ENCODE results near the gene TMEM156. TPM values are rescaled to one million over a fixed set of nuclear protein-coding genes. Genes with fewer than 3 reads are reported as not detected.

The TMEM156 gene
- polyA plus RNA-seq, 1 donor (not counting 4 experiments of a cell fraction or from before 2014, with no cell fraction given) = 0.68 TPM

- FAIRE-seq = no peak
- H3K36me3 ChIP-seq (ENCODE audit: control insufficient read depth in 2 of 2, extremely low read depth in 1 of 2, insufficient read depth in 2 of 2, low read length in 2 of 2) = peaks cover 0 to 14% of the 10 kb centered on the region in 2 experiments
These were observed 111.5 kb downstream of the TMEM156 start for GRCh38 chr4:38920677-38921076.

DNA sequence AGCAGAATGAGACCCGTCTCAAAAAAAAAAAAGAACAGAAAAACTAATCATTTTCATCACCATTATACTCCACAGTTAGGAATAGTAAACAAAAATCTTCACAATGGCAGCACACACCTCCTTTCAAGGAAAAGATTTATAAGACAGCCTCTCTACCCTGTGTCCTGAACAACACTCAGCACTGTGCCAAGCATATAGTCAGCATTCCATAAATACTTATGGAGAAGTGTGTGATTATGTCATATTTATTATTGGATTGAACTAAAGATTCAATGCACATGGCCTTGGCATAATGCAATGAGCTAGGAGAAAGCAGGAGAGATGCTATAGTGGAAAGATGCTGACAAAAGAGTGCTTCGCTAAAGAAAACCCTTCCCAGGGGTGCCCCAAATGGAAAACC is 112.0 kb downstream of the TMEM156 start:
- Histone ChIP-seq H3K27me3 (ENCODE audit: control insufficient read depth, extremely low read depth, insufficient read depth, low read length) (no peaks in the 10 kb centered on the region), H3K9me3 (ENCODE audit: control insufficient read depth, low read depth, low read length) (no peaks in the 10 kb centered on the region), H3K4me3 (ENCODE audit: control insufficient read depth in 2 of 3, extremely low read depth in 1 of 3, insufficient read depth in 2 of 3, low read depth in 1 of 3, low read length in 3 of 3) (no peak overlapping the region), H4K20me1 (ENCODE audit: control insufficient read depth, extremely low read depth, insufficient read depth, low read length) (no peaks in the 10 kb centered on the region), H3K9ac (ENCODE audit: control insufficient read depth, extremely low read depth, insufficient read depth, low read length) (no peak overlapping the region), H3K4me2 (ENCODE audit: control insufficient read depth, extremely low read depth, insufficient read depth, low read depth, low read length) (no peak overlapping the region), H3K36me3 (ENCODE audit: control insufficient read depth in 2 of 2, extremely low read depth in 1 of 2, insufficient read depth in 2 of 2, low read length in 2 of 2) (peaks cover 0 to 14% of the 10 kb centered on the region in 2 experiments), H3K79me2 (ENCODE audit: control insufficient read depth, insufficient read depth, low read length) (no peaks in the 10 kb centered on the region), H2AFZ (ENCODE audit: control insufficient read depth, low read length) (no peak overlapping the region), H3K4me1 (ENCODE audit: control insufficient read depth, extremely low read depth, insufficient read depth, low read length) (no peaks in the 10 kb centered on the region), H3K9me1 (ENCODE audit: control insufficient read depth, extremely low read depth, insufficient read depth, low read length) (no peaks in the 10 kb centered on the region), H3K27ac (ENCODE audit: control insufficient read depth, insufficient read depth, low read length) (no peak overlapping the region)
- TF ChIP-seq, protein P1, sequence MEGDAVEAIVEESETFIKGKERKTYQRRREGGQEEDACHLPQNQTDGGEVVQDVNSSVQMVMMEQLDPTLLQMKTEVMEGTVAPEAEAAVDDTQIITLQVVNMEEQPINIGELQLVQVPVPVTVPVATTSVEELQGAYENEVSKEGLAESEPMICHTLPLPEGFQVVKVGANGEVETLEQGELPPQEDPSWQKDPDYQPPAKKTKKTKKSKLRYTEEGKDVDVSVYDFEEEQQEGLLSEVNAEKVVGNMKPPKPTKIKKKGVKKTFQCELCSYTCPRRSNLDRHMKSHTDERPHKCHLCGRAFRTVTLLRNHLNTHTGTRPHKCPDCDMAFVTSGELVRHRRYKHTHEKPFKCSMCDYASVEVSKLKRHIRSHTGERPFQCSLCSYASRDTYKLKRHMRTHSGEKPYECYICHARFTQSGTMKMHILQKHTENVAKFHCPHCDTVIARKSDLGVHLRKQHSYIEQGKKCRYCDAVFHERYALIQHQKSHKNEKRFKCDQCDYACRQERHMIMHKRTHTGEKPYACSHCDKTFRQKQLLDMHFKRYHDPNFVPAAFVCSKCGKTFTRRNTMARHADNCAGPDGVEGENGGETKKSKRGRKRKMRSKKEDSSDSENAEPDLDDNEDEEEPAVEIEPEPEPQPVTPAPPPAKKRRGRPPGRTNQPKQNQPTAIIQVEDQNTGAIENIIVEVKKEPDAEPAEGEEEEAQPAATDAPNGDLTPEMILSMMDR (optimal IDR thresholded peaks at IDR 0.05 in 1 of 3, IDR thresholded peaks at IDR 0.05 in 1 of 3, conservative IDR thresholded peaks at IDR 0.05 in 1 of 3; ENCODE audit: extremely low read depth in 1 of 3, insufficient read depth in 2 of 3, low read length in 3 of 3) = no peak
- no peak for TF ChIP-seq EZH2 (IDR thresholded peaks at IDR 0.05; ENCODE audit: low read length)
- no peak for FAIRE-seq
- no peak for DNase-seq (ENCODE audit: low read depth, low spot score)
- dilution Hi-C loops (cut with MboI; ENCODE audit: extremely low pct_ligation_motif_present, low sequenced_read_pairs) = no loop called here

More at GRCh38 chr4:38920677-38921076, 111.5 kb downstream of the TMEM156 start:
- TF ChIP-seq, protein P1 (optimal IDR thresholded peaks at IDR 0.05 in 1 of 3, IDR thresholded peaks at IDR 0.05 in 1 of 3, conservative IDR thresholded peaks at IDR 0.05 in 1 of 3; ENCODE audit: extremely low read depth in 1 of 3, insufficient read depth in 2 of 3, low read length in 3 of 3) = no peak
- no peak for TF ChIP-seq EZH2 (IDR thresholded peaks at IDR 0.05; ENCODE audit: low read length)
- dilution Hi-C loops (cut with MboI; ENCODE audit: extremely low pct_ligation_motif_present, low sequenced_read_pairs) = no loop called here
- Histone ChIP-seq H3K4me3 (ENCODE audit: control insufficient read depth in 2 of 3, extremely low read depth in 1 of 3, insufficient read depth in 2 of 3, low read depth in 1 of 3, low read length in 3 of 3) (no peak overlapping the region), H3K9ac (ENCODE audit: control insufficient read depth, extremely low read depth, insufficient read depth, low read length) (no peak overlapping the region), H3K79me2 (ENCODE audit: control insufficient read depth, insufficient read depth, low read length) (no peaks in the 10 kb centered on the region), H3K27ac (ENCODE audit: control insufficient read depth, insufficient read depth, low read length) (no peak overlapping the region), H3K27me3 (ENCODE audit: control insufficient read depth, extremely low read depth, insufficient read depth, low read length) (no peaks in the 10 kb centered on the region), H3K9me3 (ENCODE audit: control insufficient read depth, low read depth, low read length) (no peaks in the 10 kb centered on the region), H4K20me1 (ENCODE audit: control insufficient read depth, extremely low read depth, insufficient read depth, low read length) (no peaks in the 10 kb centered on the region), H3K4me2 (ENCODE audit: control insufficient read depth, extremely low read depth, insufficient read depth, low read depth, low read length) (no peak overlapping the region), H2AFZ (ENCODE audit: control insufficient read depth, low read length) (no peak overlapping the region), H3K9me1 (ENCODE audit: control insufficient read depth, extremely low read depth, insufficient read depth, low read length) (no peaks in the 10 kb centered on the region), H3K4me1 (ENCODE audit: control insufficient read depth, extremely low read depth, insufficient read depth, low read length) (no peaks in the 10 kb centered on the region)
- DNase-seq (ENCODE audit: low read depth, low spot score) = no peak

Measured in keratinocyte (primary cell).